NCI-H446 (cell line): ENCODE measurements around the gene TIMM17A.

ENCODE experiments used
- DNase-seq, 2 experiments: peaks; one replicate each; lab custom pipeline; 2025; lab: John Stamatoyannopoulos, UW

The TIMM17A gene

DNA sequence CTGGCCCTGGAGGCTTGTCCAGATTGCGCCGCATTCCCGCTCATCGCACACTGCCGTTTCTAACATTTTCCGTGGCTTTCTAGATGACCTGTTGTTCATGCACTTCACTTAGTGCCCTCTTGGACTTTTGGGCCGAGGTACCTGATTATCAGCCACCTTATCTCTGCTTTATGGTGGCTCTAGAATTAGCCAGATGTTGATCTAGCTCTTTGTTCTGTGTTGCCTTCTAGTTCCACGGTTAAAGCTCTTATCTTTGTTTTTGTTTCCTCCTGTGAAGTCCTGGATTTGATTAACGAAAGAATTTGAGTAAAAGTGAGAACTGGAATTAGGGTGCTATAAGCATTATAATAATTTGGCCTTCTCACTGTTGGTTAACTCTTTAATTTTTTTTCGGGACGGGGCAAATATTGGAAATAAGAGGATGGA, 28.1 kb downstream of the TIMM17A start:
- DNase-seq, result no peak

GRCh38 chr1:201984446-201984845, 29.1 kb downstream of the TIMM17A start:
- no peak for DNase-seq

GRCh38 chr1:201985355-201985754, 30.1 kb downstream of the TIMM17A start:
- DNase-seq, result peak in 1 of 2 experiments; percentile 29

DNA sequence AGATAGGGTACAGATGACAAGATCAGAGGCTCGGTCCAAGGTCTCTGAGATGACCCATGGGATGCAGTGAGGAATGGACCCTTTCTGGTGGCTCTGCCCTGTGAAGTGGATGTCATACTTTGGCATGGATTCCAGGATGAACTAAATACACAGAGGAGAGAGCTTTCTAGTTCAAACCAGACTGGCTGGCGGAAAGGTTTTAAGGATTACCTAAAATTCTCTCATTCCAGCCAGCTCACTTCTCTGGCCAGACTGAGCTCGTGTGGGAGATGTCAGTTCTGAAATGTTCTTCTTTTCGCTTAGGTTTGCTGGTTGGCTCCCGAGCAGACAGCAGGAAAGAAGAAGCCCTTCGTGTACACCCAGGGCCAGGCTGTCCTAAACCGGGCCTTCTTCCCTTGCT, 33.3 kb downstream of the TIMM17A start:
- DNase-seq, result no peak

- no peak for DNase-seq
These were observed 34.2 kb downstream of the TIMM17A start for GRCh38 chr1:201989354-201990128.

DNA sequence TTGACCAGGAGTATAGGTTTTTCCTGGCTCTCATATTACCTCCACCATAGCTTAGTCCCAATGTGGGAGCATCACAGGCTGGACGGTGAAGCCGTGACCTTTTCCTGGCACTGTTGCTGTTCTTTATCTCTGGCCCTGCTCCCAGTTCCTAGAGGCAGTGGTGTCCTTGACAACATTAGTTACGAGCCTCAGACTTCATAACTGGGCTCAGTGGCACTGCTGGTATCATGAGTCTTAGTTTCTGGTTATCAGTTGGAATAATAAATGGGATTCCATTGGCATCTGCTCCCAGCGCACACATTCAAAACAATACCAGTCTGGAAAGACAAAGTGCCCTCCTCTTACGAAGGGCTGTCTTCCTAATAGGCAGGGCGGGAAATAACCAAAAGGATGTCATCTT, 35.1 kb downstream of the TIMM17A start:
- DNase-seq, result no peak

DNA sequence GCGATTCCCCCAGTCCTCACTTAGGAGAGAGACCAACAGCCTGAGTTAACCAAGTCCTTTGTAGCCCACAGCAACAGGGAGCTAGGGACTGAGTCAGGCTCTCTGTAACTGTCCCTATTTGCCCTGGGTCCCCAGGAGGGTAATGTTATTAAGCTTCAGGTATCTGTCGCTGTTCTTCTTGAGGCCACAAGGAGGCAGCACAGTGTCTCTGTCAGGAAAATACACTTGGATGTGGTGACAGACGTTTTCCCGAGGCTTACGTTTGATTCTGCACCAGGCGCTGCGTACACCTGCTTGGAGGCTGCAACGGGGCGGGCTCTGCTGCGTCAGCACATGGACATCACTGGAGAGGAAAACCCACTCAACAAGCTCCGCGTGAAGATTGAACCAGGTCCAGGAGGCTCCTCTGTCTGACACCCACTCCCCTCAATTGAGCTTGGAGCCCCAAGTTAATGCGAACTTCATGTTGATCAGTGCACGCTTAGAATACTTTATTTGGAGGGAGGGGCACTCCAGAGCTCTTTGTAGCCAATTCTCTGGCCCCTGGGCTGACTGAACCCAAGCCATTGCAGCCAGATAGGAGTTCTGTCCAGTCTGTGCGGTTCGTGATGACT, 44.4 kb downstream of the TIMM17A start:
- peak; percentile 7 to 42 for DNase-seq

GRCh38 chr1:202002507-202002906, 47.2 kb downstream of the TIMM17A start:
- no peak for DNase-seq

- DNase-seq, result no peak
These were observed 49.4 kb downstream of the TIMM17A start for GRCh38 chr1:202004711-202005110.

GRCh38 chr1:202005958-202006357, 50.7 kb downstream of the TIMM17A start:
- no peak for DNase-seq

DNA sequence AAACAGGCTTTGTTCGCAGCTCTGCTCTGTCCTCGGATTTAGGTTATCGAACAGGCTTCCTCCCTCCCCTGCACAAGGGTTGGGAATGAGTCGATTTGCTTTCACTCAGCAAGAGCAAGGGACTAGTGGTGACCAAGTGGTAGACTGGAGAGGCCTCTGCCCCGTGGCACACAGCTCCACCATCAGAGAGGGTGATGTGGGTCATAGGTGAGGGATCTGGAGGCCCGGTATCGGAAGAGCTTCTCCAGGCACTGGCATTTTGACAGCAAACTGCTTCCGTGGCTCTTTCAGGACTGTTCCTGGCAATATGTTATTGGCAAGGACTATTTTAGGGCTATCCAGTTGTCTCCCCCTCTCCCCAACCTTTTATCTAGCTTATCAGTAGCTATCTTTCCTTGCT, 52.0 kb downstream of the TIMM17A start:
- no peak for DNase-seq

DNA sequence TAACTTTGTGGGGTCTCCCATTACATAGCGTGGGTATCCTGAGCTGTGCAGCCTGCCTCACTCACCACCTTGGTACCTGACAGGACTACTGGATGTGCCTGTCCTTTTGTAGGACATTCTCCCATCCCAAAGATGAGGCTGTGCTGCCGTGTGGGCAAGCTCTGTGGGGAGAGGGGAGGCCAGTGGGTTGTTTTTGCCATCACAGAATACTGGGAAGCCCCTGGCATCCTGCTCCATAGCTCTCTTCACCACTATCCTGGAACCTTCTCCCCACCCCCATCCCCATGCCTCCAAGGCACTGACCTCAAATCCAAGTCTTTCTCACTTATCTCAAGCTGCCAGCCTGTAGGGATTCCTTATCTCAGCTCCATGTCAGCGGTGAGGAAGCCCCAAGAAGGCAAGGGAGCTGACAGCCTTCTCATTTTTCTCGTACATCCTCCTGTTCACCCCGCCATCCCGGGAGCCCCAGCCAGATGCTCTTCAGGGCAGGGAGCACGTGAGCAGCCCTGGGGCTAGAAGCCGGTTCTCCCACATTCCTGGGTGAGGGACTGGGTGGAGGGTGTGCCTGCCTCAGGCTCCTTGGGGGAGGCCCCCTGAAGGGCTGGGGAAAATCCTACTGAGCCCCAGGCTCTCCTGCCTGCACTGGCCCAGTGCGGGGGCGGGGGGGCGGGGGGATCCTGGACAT, 52.6 kb downstream of the TIMM17A start:
- DNase-seq, result no peak

GRCh38 chr1:202009326-202010179, 54.2 kb downstream of the TIMM17A start:
- DNase-seq, result peak; percentile 64 to 82

- no peak for DNase-seq
These were observed 55.1 kb downstream of the TIMM17A start, which contains the start of gene ELF3 for GRCh38 chr1:202010180-202011015. Gene ELF3, plus strand, starts transcription at chr1:202010587. Its CDS starts 550 bp downstream, at chr1:202011137.

- no peak for DNase-seq
These were observed 56.7 kb downstream of the TIMM17A start for GRCh38 chr1:202011994-202012393.

DNA sequence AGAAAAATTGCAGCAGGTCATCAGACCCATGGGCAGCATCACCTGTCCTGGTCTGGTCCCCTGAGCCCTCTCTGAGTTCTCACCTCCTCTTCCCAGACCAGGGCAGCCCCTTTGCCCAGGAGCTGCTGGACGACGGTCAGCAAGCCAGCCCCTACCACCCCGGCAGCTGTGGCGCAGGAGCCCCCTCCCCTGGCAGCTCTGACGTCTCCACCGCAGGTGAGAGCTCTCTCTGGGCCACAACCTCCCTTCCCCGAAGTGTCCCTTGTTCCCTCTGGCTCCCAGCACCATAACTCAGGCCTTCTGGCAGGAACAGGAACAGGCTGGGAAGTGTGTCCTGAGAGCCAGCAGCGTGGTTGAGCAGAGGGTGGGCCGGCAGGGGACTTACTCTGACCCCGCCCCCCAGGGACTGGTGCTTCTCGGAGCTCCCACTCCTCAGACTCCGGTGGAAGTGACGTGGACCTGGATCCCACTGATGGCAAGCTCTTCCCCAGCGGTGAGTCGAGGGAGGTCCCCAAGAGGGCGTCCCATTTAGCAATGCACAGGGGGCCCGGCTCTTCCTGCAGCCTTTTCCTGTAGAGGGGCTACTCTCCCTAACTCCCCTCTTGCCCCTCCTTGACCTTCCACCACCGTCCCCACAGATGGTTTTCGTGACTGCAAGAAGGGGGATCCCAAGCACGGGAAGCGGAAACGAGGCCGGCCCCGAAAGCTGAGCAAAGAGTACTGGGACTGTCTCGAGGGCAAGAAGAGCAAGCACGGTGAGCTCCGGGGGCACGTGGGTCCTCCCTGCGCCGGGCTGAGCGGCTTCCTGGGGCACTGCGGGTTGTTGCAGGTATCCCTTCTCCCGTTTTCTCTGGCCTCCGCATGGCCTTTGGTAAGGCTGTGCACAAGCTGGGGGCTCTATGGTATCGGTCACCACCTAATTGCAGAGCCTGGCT, 57.5 kb downstream of the TIMM17A start:
- no peak for DNase-seq

GRCh38 chr1:202013603-202014002, 58.3 kb downstream of the TIMM17A start:
- no peak for DNase-seq

- no peak for DNase-seq
These were observed 58.8 kb downstream of the TIMM17A start for GRCh38 chr1:202014060-202014459.

DNA sequence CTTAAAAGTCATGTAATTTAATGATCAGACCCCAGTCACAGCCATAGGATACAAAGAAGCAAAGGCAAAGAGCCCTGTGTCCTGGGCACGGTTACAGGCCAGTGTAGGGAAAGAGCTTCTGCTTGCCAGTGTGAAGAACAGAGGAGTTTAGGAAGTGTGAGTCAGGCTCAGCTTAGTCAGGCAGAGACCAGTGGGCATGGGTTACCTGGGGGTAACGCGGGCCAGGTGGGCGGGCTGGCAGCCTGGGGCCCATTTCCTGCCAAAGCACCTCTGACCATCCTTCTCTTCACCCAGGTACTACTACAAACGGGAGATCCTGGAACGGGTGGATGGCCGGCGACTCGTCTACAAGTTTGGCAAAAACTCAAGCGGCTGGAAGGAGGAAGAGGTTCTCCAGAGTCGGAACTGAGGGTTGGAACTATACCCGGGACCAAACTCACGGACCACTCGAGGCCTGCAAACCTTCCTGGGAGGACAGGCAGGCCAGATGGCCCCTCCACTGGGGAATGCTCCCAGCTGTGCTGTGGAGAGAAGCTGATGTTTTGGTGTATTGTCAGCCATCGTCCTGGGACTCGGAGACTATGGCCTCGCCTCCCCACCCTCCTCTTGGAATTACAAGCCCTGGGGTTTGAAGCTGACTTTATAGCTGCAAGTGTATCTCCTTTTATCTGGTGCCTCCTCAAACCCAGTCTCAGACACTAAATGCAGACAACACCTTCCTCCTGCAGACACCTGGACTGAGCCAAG, 59.8 kb downstream of the TIMM17A start:
- no peak for DNase-seq

- DNase-seq, result no peak
These were observed 60.3 kb downstream of the TIMM17A start for GRCh38 chr1:202015662-202015937.
